ENCODE results near the gene HSP90AB1. TPM values are rescaled to one million over a fixed set of nuclear protein-coding genes. Genes with fewer than 3 reads are reported as not detected.

HSP90AB1 gene
- total RNA-seq, 1 experiment from 2014 or later, result 1,986 TPM

DNA sequence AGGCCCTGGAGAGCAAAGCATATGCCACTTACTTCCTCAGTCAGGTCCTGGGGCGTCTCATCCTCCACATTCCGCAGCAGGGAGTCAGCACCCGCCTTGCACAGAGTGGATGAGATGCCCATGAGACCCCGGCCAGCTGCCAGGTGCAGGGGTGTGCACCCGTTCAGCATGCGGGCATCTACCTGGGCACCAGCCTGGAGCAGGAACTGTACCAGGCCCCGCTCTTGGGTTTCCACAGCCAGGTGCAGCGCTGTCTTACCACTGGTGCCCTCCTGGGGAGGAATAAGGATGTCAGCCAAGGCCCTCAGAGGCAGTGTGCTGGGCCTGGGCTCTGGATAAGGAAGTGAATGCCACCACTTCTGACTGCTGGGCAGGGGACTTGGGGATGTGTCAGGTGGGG lies 13.1 kb downstream of the HSP90AB1 start:
- Histone ChIP-seq H2BK20ac (ENCODE audit: low read depth, low read length, poor library complexity, severe bottlenecking) (no peak overlapping the region), H3K23me2 (ENCODE audit: insufficient read length, low read depth, low read length, poor library complexity, severe bottlenecking) (peaks cover 18% of the 10 kb centered on the region), H4K91ac (ENCODE audit: insufficient read length, low read depth, low read length) (no peak overlapping the region), H3K79me2 (ENCODE audit: insufficient read depth, low read length) (no peaks in the 10 kb centered on the region), H4K5ac (ENCODE audit: insufficient read length, low read depth, low read length) (no peak overlapping the region), H3K9me3 (ENCODE audit: control insufficient read depth, low read depth, low read length) (no peaks in the 10 kb centered on the region), H3K4me2 (ENCODE audit: insufficient read depth, insufficient read length, low read length) (no peak overlapping the region), H4K8ac (replicated peaks; ENCODE audit: insufficient read length, low read depth, low read length) (no peak overlapping the region), H3K4ac (ENCODE audit: low read depth, low read length) (no peak overlapping the region), H3T11ph (ENCODE audit: low read length) (no peak overlapping the region), H3K79me1 (ENCODE audit: insufficient read depth, low read depth, low read length, poor library complexity, severe bottlenecking) (no peaks in the 10 kb centered on the region), H4K20me1 (ENCODE audit: control insufficient read depth, insufficient read depth, insufficient read length) (no peaks in the 10 kb centered on the region), H3K27me3 (ENCODE audit: insufficient read depth, low read length) (no peaks in the 10 kb centered on the region), H2BK12ac (ENCODE audit: insufficient read length, low read depth, low read length) (no peak overlapping the region), H3K9ac (ENCODE audit: extremely low read depth, insufficient read length, low read length) (no peak overlapping the region), H3K27ac (ENCODE audit: insufficient read length, low read depth, low read length) (no peak overlapping the region), H3K4me1 (ENCODE audit: insufficient read depth, low read length) (no peaks in the 10 kb centered on the region; the same call in 1 of the 2 replicates), H2BK120ac (ENCODE audit: low read depth, low read length, poor library complexity, severe bottlenecking) (no peak overlapping the region), H3K56ac (ENCODE audit: insufficient read length, low read depth, low read length) (no peak overlapping the region), H2BK5ac (ENCODE audit: insufficient read length, low read length) (no peak overlapping the region), H2AK5ac (ENCODE audit: insufficient read length, low read length) (no peak overlapping the region), H2AFZ (ENCODE audit: low read length) (no peak overlapping the region), H3K14ac (ENCODE audit: insufficient read depth, low read length) (no peak overlapping the region), H3K18ac (ENCODE audit: insufficient read length, low read depth, low read length) (no peak overlapping the region), H3K23ac (ENCODE audit: insufficient read length, low read depth, low read length) (no peak overlapping the region), H2BK15ac (ENCODE audit: low read depth, low read length) (no peak overlapping the region)
- peaks cover 15% of the 10 kb centered on the region for H3K27me3 Mint-ChIP-seq (ENCODE audit: low read depth)
- WGBS (ENCODE audit: extremely low coverage, insufficient read length, low lambda C conversion rate), result no CpG with 5 or more reads among the region's 8 CpGs
- H3K36me3 Mint-ChIP-seq (ENCODE audit: insufficient read depth in 1 of 3, low read depth in 3 of 3), result peaks cover 0 to 30% (median 16%) of the 10 kb centered on the region in 3 experiments; a peak in 6 of 7 replicates
- TF ChIP-seq, protein P1, sequence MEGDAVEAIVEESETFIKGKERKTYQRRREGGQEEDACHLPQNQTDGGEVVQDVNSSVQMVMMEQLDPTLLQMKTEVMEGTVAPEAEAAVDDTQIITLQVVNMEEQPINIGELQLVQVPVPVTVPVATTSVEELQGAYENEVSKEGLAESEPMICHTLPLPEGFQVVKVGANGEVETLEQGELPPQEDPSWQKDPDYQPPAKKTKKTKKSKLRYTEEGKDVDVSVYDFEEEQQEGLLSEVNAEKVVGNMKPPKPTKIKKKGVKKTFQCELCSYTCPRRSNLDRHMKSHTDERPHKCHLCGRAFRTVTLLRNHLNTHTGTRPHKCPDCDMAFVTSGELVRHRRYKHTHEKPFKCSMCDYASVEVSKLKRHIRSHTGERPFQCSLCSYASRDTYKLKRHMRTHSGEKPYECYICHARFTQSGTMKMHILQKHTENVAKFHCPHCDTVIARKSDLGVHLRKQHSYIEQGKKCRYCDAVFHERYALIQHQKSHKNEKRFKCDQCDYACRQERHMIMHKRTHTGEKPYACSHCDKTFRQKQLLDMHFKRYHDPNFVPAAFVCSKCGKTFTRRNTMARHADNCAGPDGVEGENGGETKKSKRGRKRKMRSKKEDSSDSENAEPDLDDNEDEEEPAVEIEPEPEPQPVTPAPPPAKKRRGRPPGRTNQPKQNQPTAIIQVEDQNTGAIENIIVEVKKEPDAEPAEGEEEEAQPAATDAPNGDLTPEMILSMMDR (conservative IDR thresholded peaks at IDR 0.05), result no peak
- H3K27ac Mint-ChIP-seq, result no peak overlapping the region
- DNase-seq, result no peak
- H3K9me3 Mint-ChIP-seq, result no peaks in the 10 kb centered on the region
- H3K4me1 Mint-ChIP-seq, result peaks cover 50% of the 10 kb centered on the region in 2 experiments
- H3K4me3 Mint-ChIP-seq, result no peak overlapping the region
